Esophagus (tissue), 2 donors: ENCODE data around the gene CACNB1. TPM values are rescaled to one million over a fixed set of nuclear protein-coding genes. Genes with fewer than 3 reads are reported as not detected.

Experiments
- H3K27ac ChIP-seq, 2 donors: one replicate each; pipeline ENCODE4 v1.5.1; 2013; ENCODE audit warnings: low read depth in 2 of 2, mild to moderate bottlenecking in 2 of 2, inconsistent platforms in 1 of 2, low read length in 1 of 2, moderate library complexity in 1 of 2
- H3K27me3 ChIP-seq, 2 donors: one replicate each; pipeline ENCODE4 v1.6.1; 2013; ENCODE audit warnings: low read length in 2 of 2, control low read depth in 1 of 2, mild to moderate bottlenecking in 1 of 2; ENCODE audit not compliant: insufficient read depth in 2 of 2, control insufficient read depth in 1 of 2
- H3K36me3 ChIP-seq, 2 donors: one replicate each; pipeline ENCODE4 v1.6.1; 2013; ENCODE audit warnings: low read length in 1 of 2; ENCODE audit not compliant: control insufficient read depth in 2 of 2, insufficient read depth in 2 of 2
- H3K4me1 ChIP-seq, 2 donors: one replicate each; pipeline ENCODE4 v1.6.1; 2013; ENCODE audit warnings: low read length in 1 of 2; ENCODE audit not compliant: control insufficient read depth in 2 of 2, insufficient read depth in 2 of 2
- H3K4me3 ChIP-seq, 2 donors: one replicate each; pipeline ENCODE4 v1.5.1; 2013; ENCODE audit warnings: low read length in 2 of 2, mild to moderate bottlenecking in 2 of 2, low read depth in 1 of 2, moderate library complexity in 1 of 2
- H3K9me3 ChIP-seq, 2 donors: one replicate each; pipeline ENCODE4 v1.6.1; 2013; ENCODE audit warnings: mild to moderate bottlenecking in 2 of 2, low read depth in 1 of 2, low read length in 1 of 2, moderate library complexity in 1 of 2; ENCODE audit not compliant: control insufficient read depth in 2 of 2, insufficient read depth in 1 of 2
- WGBS, 2 donors: extraction: QIAGEN DNeasy Blood & Tissue Kit; methylation state at CpG; one replicate each; pipeline ENCODE4 v1.1.7; 2013; 5-methylcytosine and 5-hydroxymethylcytosine counted together
- polyA plus RNA-seq, 2 donors: library from polyadenylated mRNA; stranded (reverse); fragments of 200-250 nt; gene quantifications; one replicate each; pipeline ENCODE4 v1.2.3, GENCODE V29; 2013
- donor health status: healthy with polysubstance abuse.
- donor health status: Bipolar disorder and iron deficiency.

The CACNB1 gene
- polyA plus RNA-seq = 1 to 10 TPM; 1.6 to 2.6 TPM

GRCh38 chr17:39197380-39198185 lies at the start of gene CACNB1:
Gene CACNB1, minus strand, starts transcription at chr17:39197669. Its CDS starts 174 bp downstream, at chr17:39197495.
- no peaks in the 10 kb centered on the region for H3K27me3 ChIP-seq
- peaks cover 6 to 14% of the 10 kb centered on the region in 2 donors for H3K4me1 ChIP-seq
- no peaks in the 10 kb centered on the region for H3K9me3 ChIP-seq
- WGBS, 2 donors = 1% methylated on average over 32 to 55 of the region's 55 CpGs
- H3K4me3 ChIP-seq = peak within 1 kb of the TSS; percentile 56 to 68
- peak within 1 kb of the TSS; percentile 79 to 81 for H3K27ac ChIP-seq
- peaks cover 6 to 15% of the 10 kb centered on the region in 2 donors for H3K36me3 ChIP-seq

GRCh38 chr17:39246274-39246673 lies 48.8 kb upstream of the CACNB1 start:
- H3K9me3 ChIP-seq = no peaks in the 10 kb centered on the region
- WGBS, 2 donors = 49 to 50% methylated on average over 3 of the region's 3 CpGs
- no peaks in the 10 kb centered on the region for H3K4me1 ChIP-seq
- H3K27ac ChIP-seq = no peak overlapping the region
- H3K27me3 ChIP-seq = no peaks in the 10 kb centered on the region
- H3K4me3 ChIP-seq = no peak overlapping the region
- no peaks in the 10 kb centered on the region for H3K36me3 ChIP-seq

GRCh38 chr17:39244600-39245570 lies 47.4 kb upstream of the CACNB1 start:
- H3K4me1 ChIP-seq = no peaks in the 10 kb centered on the region
- no peaks in the 10 kb centered on the region for H3K9me3 ChIP-seq
- H3K27ac ChIP-seq = no peak overlapping the region
- no peak overlapping the region for H3K4me3 ChIP-seq
- H3K27me3 ChIP-seq = no peaks in the 10 kb centered on the region
- 32 to 37% methylated on average over 6 of the region's 6 CpGs for WGBS, 2 donors
- H3K36me3 ChIP-seq = no peaks in the 10 kb centered on the region

- Histone ChIP-seq H3K27me3 (no peaks in the 10 kb centered on the region), H3K4me3 (no peak overlapping the region), H3K27ac (no peak overlapping the region), H3K9me3 (no peaks in the 10 kb centered on the region), H3K36me3 (no peaks in the 10 kb centered on the region), H3K4me1 (peaks cover 0 to 4% of the 10 kb centered on the region in 2 donors)
- WGBS, 2 donors = 42 to 50% methylated on average over 11 of the region's 11 CpGs
Measured at GRCh38 chr17:39244016-39244599, 46.6 kb upstream of the CACNB1 start.

GRCh38 chr17:39243155-39243554 lies 45.7 kb upstream of the CACNB1 start:
- H3K36me3 ChIP-seq = no peaks in the 10 kb centered on the region
- H3K27ac ChIP-seq = no peak overlapping the region
- no peaks in the 10 kb centered on the region for H3K27me3 ChIP-seq
- WGBS, 2 donors = 64 to 67% methylated on average over 8 of the region's 8 CpGs
- peaks cover 0 to 4% of the 10 kb centered on the region in 2 donors for H3K4me1 ChIP-seq
- H3K4me3 ChIP-seq = no peak overlapping the region
- H3K9me3 ChIP-seq = no peaks in the 10 kb centered on the region

GRCh38 chr17:39240631-39241030 lies 43.2 kb upstream of the CACNB1 start:
- H3K4me1 ChIP-seq = peaks cover 0 to 4% of the 10 kb centered on the region in 2 donors
- H3K36me3 ChIP-seq = no peaks in the 10 kb centered on the region
- 84 to 89% methylated on average over 5 of the region's 5 CpGs for WGBS, 2 donors
- no peak overlapping the region for H3K27ac ChIP-seq
- H3K27me3 ChIP-seq = no peaks in the 10 kb centered on the region
- no peaks in the 10 kb centered on the region for H3K9me3 ChIP-seq
- no peak overlapping the region for H3K4me3 ChIP-seq

GRCh38 chr17:39239640-39240314 lies 42.3 kb upstream of the CACNB1 start:
- Histone ChIP-seq H3K27me3 (no peaks in the 10 kb centered on the region), H3K9me3 (no peaks in the 10 kb centered on the region), H3K36me3 (no peaks in the 10 kb centered on the region), H3K4me1 (peaks cover 0 to 4% of the 10 kb centered on the region in 2 donors), H3K27ac (no peak overlapping the region), H3K4me3 (no peak overlapping the region)
- WGBS, 2 donors = 25% methylated on average over 16 of the region's 16 CpGs

GRCh38 chr17:39238311-39238972 lies 41.0 kb upstream of the CACNB1 start:
- H3K27ac ChIP-seq = no peak overlapping the region
- H3K9me3 ChIP-seq = no peaks in the 10 kb centered on the region
- H3K27me3 ChIP-seq = no peaks in the 10 kb centered on the region
- H3K4me1 ChIP-seq = peaks cover 0 to 4% of the 10 kb centered on the region in 2 donors
- WGBS, 2 donors = 27 to 30% methylated on average over 15 of the region's 15 CpGs
- no peak overlapping the region for H3K4me3 ChIP-seq
- H3K36me3 ChIP-seq = no peaks in the 10 kb centered on the region
